Glomerular visceral epithelial cell (primary cell): Measurements from ENCODE around the gene C20orf204.
A peak's percentile ranks its signal among the peaks of the same experiment; 100 is the strongest.

ENCODE experiments used
- DNase-seq: peaks from one replicate; pipeline ENCODE4 v3.0.0-alpha.2; 2016; ENCODE audit errors: extremely low spot score

C20orf204 gene

GRCh38 chr20:64027981-64028685, 7.8 kb upstream of the C20orf204 start:
- DNase-seq: no peak

- no peak for DNase-seq
Measured at GRCh38 chr20:64029293-64030117, 6.5 kb upstream of the C20orf204 start.

- DNase-seq: no peak
Measured at GRCh38 chr20:64030371-64031134, 5.4 kb upstream of the C20orf204 start.

GRCh38 chr20:64031822-64032314, 4.1 kb upstream of the C20orf204 start:
- no peak for DNase-seq

DNA sequence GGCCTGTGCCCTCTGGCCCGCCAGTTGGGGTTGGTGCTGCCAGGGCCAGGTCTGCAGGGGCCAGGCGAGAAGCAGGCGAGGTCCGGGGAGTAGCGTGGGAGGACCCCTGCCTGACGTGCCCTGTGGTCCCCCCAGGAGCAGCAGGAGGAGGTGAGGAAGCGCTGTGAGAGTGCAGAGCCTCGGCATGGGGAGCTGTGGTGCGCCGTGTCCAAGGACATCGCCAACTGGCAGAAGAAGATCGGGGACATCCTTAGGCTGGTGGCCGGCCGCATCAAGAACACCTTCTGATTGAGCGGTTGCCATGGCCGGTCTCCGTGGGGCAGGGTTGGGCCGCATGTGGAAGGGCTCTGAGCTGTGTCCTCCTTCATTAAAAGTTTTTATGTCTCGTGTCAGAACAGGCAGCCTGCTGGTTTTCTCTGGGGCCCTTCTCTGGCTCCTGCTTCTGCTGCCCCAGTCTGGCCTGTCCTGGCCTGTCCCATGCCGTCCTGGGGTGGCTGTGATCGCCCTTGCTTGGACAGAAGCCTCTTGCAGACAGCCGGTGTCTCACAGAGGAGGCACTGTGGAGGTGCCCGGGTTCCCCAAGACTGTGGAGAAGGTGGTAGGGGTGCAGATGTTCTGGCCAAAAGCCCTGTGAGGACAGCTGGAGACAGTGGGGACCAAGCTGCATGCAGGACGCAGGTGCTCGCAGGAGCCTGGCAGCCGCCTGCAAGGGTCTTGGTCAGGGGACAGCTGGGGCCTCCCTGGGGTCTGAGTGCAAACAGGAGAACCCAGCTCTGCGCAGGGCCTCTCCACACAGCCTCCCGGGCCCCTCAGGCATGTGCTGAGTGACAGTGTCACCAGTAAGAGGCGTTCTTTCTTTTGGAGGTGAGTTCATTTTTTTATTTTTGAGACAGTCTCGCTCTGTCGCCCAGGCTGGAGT, 3.0 kb upstream of the C20orf204 start:
- no peak for DNase-seq

DNA sequence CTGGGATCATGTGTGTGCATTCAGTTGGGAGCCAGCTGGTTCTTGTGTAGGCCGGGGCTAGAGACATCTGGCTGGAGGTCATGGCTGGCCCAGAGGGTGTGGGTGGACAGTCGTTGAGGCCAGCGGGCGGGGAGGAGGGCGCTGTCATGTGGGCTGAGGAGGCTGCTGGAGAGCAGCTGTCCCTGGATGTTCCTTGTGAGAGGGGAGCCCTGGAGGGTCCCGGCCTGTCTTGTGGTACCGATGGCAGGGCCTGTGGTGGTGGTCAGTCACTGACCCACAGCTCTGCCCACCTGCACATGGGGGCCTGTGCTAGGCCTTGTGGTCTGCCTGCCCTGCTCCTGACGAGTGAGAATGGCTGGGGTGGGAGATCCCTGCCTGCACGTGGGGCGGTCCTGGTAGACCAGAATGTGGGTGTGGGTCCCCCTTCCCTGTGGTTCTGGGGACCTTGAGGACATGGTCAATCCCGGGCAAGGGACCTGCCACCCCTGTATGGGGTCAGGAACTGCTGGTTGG, 1.9 kb upstream of the C20orf204 start:
- no peak for DNase-seq

DNA sequence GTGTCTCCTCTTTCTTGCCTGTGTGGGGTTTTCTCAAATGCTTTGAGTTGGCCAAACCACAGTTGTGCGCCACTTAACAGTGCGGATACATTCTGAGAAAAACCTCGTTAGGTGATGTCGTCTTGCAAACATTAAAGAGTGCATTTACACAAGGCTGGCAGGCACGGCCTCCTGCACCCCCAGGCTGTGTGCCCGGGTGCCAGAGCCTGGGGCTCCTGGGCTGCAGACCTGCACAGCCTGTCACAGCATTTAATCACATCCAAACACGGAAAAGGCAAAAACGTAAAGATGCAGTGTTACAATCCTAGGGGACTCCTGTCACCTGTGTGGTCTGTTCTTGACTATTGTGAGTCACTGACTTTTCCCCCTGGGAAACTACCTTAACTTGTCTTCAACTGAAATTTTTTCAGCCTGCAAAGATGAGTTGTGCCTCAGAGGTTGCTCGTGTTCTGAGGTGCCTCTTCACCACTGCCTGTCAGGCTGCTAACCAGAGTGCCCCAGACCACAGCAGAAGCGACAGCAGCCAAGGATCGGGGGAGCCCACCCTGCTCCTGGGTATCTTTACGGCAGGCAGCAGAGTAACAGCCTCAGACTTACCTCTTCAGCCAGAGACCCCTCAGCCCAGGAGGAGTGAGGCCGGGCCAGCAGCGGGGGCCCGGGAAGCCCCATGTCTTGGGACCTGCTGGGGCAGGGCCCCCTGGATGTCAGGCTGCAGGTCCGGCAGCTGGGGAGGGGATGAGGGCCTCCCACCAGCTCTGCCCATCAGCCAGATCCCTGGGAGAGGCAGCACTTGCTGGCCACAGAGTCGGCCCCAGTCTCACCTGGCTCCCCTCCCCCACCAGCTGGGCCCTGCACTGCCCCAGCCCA, 683 bp upstream of the C20orf204 start:
- DNase-seq: no peak

GRCh38 chr20:64036346-64037198, 590 bp downstream of the C20orf204 start:
- DNase-seq: no peak

GRCh38 chr20:64037199-64037497, 1.2 kb downstream of the C20orf204 start:
- DNase-seq: no peak

- no peak for DNase-seq
Measured at GRCh38 chr20:64037498-64038213, 1.7 kb downstream of the C20orf204 start.

GRCh38 chr20:64038224-64038564, 2.2 kb downstream of the C20orf204 start:
- DNase-seq: no peak

GRCh38 chr20:64038565-64039292, 2.7 kb downstream of the C20orf204 start:
- peak; percentile 78 for DNase-seq

- DNase-seq: no peak
Measured at GRCh38 chr20:64039293-64040160, 3.5 kb downstream of the C20orf204 start.

- no peak for DNase-seq
Measured at GRCh38 chr20:64040231-64041039, 4.5 kb downstream of the C20orf204 start.

DNA sequence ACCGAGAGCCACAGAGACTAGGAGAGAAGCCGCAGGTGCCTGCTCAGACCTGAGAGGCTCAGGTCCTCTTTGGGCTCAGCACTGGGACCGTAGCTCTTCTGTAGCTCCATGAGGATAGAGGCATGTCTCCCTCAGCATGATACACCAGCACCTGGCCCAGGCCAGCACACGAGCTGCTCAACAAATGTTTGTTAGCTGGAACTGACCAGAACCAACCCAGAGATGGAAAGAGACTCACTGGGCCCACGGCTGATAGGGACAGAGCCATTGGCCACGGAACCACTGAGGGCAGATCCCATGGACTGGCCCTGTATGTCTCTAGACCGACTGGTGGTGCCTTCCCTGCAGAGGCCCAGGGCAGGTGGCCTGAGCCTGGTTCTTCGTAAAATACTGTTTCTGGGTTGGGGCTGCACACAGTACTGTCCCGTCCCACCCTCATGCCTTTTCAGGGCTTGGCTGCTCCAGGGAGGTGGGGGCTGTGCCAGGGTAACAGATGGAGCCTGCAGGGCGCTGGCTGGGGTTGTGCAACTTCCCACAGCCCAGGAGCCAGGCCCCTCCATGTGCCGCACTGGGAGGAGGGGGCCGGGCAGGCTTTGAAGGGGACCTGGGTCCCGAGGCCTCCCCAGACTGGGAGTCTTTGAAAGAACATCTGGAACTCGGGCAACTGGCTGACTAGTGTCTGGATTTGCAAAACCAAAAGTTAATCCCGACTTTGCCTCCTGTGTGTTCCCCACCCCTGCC, 5.2 kb downstream of the C20orf204 start:
- DNase-seq: no peak

DNA sequence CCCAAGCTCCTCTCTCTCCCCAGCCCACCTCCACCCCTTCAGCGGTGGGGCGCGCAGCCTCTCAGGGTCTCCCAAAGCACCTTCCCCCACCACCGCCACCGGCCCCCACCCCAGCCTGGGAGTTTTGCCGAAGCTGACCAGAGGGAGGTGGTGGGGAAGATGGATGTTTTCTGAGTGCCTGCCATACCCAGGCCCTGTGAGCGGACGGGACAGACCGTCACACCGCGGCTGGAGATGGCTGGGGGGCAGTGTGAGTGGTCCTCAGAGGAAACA, 5.7 kb downstream of the C20orf204 start:
- DNase-seq: no peak
